Uterus (tissue), 2 donors: ENCODE results near the gene MEF2A.

Source experiments
- POLR2A ChIP-seq, 2 donors: fragments of 450-650 bp; IDR thresholded peaks; one replicate each; pipeline ENCODE4 v1.6.1; 2016; ENCODE audit warnings: antibody characterized with exemption in 2 of 2, mild to moderate bottlenecking in 1 of 2, moderate library complexity in 1 of 2
- TF ChIP-seq, protein P1 (sequence below), 4 experiments: fragments of 200-600 bp in 2 of 4; fragments of 450-650 bp in 2 of 4; sonication (generic) in 2 of 4; IDR thresholded peaks; one replicate each; pipeline ENCODE4 v1.5.1; 2016 to 2019; ENCODE audit warnings: antibody characterized with exemption in 4 of 4, mild to moderate bottlenecking in 2 of 4, moderate library complexity in 1 of 4

DNA sequence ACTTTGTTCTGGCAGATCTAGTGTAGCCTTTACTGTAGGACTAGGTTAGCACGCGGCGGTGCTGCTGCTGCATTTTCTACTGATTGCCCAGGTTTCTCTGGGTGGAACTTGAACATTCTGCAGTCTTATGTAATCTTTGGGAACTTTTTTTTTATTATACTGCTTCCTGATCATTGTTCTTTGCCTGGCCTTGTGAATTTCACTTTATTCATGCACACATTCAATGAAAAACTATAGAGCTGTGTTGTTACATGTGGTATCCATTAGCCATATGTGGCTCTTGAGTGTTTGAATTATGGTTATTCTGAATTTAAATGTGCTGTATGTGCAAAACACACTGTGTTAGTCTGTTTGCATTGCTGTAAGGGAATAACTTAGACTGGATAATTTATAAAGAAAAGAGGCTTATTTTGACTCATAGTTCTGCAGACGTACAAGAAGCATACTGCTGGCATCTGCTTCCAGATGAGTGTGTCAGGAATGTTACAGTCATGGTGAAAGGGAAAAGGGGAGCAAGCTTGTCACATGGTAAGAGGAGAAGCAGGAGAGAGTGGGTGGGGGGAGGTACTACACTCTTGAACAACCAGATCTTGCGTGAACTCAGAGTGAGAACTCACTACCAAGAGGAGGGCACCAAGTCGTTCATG lies 26.5 kb downstream of the MEF2A start:
- TF ChIP-seq, protein P1, sequence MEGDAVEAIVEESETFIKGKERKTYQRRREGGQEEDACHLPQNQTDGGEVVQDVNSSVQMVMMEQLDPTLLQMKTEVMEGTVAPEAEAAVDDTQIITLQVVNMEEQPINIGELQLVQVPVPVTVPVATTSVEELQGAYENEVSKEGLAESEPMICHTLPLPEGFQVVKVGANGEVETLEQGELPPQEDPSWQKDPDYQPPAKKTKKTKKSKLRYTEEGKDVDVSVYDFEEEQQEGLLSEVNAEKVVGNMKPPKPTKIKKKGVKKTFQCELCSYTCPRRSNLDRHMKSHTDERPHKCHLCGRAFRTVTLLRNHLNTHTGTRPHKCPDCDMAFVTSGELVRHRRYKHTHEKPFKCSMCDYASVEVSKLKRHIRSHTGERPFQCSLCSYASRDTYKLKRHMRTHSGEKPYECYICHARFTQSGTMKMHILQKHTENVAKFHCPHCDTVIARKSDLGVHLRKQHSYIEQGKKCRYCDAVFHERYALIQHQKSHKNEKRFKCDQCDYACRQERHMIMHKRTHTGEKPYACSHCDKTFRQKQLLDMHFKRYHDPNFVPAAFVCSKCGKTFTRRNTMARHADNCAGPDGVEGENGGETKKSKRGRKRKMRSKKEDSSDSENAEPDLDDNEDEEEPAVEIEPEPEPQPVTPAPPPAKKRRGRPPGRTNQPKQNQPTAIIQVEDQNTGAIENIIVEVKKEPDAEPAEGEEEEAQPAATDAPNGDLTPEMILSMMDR (IDR thresholded peaks at IDR 0.05): no peak
- no peak for TF ChIP-seq POLR2A (IDR thresholded peaks at IDR 0.05)
